Activated naive CD4-positive, alpha-beta T cell treated with anti-CD3 and anti-CD28 coated beads, Interleukin-2, amount 10 ng/mL, durations not matched to agents 7 days and 5 days (primary cell): Measurements from ENCODE around the gene MBD3L5.
"Not testable (repeated sequence)": the region's sequence is repeated elsewhere in the genome, so short reads cannot be mapped to it uniquely, and the experiment has no call there.

Experiments
- CTCF ChIA-PET: fragments of 350-600 bp; sonication (Branson Sonifier 250); formaldehyde crosslinking; loops from one replicate; lab custom pipeline; 2021; ENCODE audit warnings: antibody characterized with exemption; lab: Charles Lee
- DNase-seq: peaks from one replicate; pipeline ENCODE4 v3.0.0-alpha.2; 2020
- H3K27ac Mint-ChIP-seq: one replicate; pipeline ENCODE4 v1.8.0; 2021; ENCODE audit warnings: mild to moderate bottlenecking, moderate library complexity, mixed read lengths
- H3K27me3 Mint-ChIP-seq: one replicate; pipeline ENCODE4 v1.8.0; 2021; ENCODE audit warnings: mild to moderate bottlenecking, mixed read lengths
- H3K36me3 Mint-ChIP-seq: one replicate; pipeline ENCODE4 v1.8.0; 2021; ENCODE audit warnings: mixed read lengths
- H3K4me1 Mint-ChIP-seq: one replicate; pipeline ENCODE4 v1.8.0; 2021; ENCODE audit warnings: mixed read lengths
- H3K4me3 Mint-ChIP-seq: one replicate; pipeline ENCODE4 v1.8.0; 2021; ENCODE audit warnings: mild to moderate bottlenecking, moderate library complexity, mixed read lengths
- H3K9me3 Mint-ChIP-seq: one replicate; pipeline ENCODE4 v1.8.0; 2021; ENCODE audit warnings: mixed read lengths

The MBD3L5 gene

DNA sequence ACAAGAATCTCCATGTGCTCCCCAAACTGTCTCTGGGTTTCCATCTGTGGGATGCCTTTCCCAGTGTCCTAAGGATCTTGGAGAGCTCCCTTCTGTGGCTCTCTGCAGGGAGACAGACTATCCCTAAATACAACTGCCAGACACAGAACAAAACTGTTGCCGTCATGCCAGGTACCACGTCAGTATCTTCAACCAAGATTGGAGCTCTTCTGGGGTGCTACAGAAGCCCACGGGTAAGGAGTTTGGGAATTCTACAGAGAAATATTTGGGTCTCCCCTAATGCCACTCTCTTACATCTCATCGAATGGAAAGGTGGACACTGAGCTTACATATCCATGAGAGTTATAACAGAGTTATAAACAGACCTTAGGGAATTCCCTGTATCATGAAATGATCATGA lies 33.0 kb downstream of the MBD3L5 start:
- Mint-ChIP-seq H3K27me3 (no peaks in the 10 kb centered on the region), H3K4me1 (no peaks in the 10 kb centered on the region), H3K4me3 (no peak overlapping the region), H3K27ac (no peak overlapping the region), H3K36me3 (no peaks in the 10 kb centered on the region), H3K9me3 (no peaks in the 10 kb centered on the region)
- peak; percentile 32 for DNase-seq
- CTCF ChIA-PET = no interaction called here

DNA sequence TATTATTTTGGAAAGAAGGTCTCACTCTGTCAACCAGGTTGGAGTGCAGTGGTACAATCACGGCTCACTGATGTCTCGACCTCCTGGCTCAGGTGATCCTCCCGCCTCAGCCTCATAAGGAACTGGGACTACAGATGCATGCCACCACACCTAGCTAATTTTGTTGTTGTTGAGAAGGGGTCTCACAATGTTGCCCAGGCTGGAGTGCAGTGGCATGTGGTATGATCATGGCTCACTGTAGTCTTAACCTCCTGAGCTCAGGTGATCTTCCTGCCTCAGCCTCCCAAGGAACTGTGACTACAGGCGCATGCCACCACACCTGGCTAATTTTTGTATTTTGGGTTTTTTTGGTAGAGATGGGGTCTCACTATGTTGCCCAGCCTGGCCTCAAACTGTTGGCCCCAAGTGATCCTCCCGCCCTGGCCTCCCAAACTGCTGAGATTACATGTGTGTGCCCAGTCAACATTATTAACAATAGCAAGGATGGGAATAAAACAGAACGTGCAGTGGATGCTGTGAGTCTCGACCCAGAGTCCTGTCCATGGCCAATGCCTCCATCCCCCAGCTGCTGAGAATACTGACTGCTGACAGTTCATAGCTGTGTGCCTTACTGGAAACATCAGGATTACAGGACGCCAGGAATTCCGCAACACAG lies 33.5 kb downstream of the MBD3L5 start:
- CTCF ChIA-PET = no interaction called here
- H3K9me3 Mint-ChIP-seq = no peaks in the 10 kb centered on the region
- peaks cover 2% of the 10 kb centered on the region for H3K4me1 Mint-ChIP-seq
- DNase-seq = peak; percentile 40
- no peak overlapping the region for H3K4me3 Mint-ChIP-seq
- H3K27ac Mint-ChIP-seq = no peak overlapping the region
- no peaks in the 10 kb centered on the region for H3K27me3 Mint-ChIP-seq
- H3K36me3 Mint-ChIP-seq = no peaks in the 10 kb centered on the region

DNA sequence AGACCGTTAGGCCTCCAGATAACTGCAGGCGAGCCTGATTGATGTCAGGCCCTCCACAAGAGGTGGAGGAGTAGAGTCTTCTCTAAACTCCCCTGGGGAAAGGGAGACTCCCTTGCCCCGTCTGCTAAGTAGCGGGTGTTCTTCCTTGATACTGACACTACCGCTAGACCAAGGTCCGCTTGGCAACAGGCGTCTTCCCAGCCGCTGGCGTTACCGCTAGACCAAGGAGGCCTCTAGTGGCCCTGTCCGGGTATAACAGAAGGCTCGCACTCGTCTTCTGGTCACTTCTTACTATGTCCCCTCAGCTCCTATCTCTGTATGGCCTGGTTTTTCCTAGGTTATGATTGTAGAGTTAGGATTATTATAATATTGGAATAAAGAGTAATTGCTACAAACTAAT lies 36.7 kb downstream of the MBD3L5 start:
- CTCF ChIA-PET, H3K9me3 Mint-ChIP-seq, H3K27me3 Mint-ChIP-seq, H3K4me3 Mint-ChIP-seq, DNase-seq, H3K27ac Mint-ChIP-seq: not testable (repeated sequence)
- H3K4me1 Mint-ChIP-seq = peaks cover 18% of the 10 kb centered on the region
- peaks cover 12% of the 10 kb centered on the region for H3K36me3 Mint-ChIP-seq

DNA sequence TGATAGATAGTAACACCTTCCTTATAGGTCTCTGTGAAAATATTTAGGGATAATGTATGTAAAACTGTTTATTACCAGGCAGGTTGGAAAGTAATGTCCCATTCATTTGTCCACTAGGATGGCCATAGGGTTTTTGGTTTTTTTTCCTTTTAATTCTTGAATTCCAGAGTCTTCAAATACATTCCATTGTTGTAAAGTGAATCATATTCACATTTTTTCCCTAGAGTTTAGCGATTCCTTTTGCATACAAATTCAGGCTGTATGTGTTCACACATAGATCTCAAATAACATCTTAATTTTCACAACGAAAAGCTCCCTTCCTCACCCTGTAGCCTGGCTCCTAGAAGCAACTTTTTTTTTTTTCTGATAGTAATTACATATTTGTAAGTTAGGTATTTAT lies 37.3 kb downstream of the MBD3L5 start:
- H3K27ac Mint-ChIP-seq = no peak overlapping the region
- DNase-seq = no peak
- peaks cover 3% of the 10 kb centered on the region for H3K9me3 Mint-ChIP-seq
- CTCF ChIA-PET = no interaction called here
- peaks cover 18% of the 10 kb centered on the region for H3K36me3 Mint-ChIP-seq
- H3K4me3 Mint-ChIP-seq = no peak overlapping the region
- peaks cover 23% of the 10 kb centered on the region for H3K4me1 Mint-ChIP-seq
- no peaks in the 10 kb centered on the region for H3K27me3 Mint-ChIP-seq

DNA sequence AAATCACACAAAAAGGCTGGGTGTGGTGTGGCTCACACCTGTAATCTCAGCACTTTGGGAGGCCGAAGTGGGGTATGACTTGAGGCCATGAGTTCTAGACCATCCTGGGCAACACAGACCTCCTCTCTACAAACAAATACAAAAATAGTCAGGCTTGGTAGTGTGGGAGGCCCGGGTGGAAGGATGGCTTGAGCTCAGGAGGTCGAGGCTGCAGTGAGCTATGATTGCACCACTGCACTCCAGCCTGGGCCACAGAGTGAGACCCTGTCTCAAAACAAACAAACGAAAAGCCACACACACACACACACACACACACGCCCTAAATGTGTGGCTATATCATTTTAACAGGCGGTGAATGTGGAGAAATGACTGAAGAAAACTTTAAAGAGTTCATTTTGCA lies 38.2 kb downstream of the MBD3L5 start:
- Mint-ChIP-seq H3K36me3 (peaks cover 24% of the 10 kb centered on the region), H3K9me3 (peaks cover 3% of the 10 kb centered on the region), H3K4me3 (peak overlapping the region; percentile 93), H3K27me3 (no peaks in the 10 kb centered on the region), H3K27ac (peak overlapping the region; percentile 95), H3K4me1 (peaks cover 23% of the 10 kb centered on the region)
- DNase-seq = no peak
- CTCF ChIA-PET = interaction anchor here (0.8 to 1.2 kb wide), 2 partner anchors 15 to 104 kb away, joined by 3 to 5 read pairs; no protein-coding TSS in a partner anchor

DNA sequence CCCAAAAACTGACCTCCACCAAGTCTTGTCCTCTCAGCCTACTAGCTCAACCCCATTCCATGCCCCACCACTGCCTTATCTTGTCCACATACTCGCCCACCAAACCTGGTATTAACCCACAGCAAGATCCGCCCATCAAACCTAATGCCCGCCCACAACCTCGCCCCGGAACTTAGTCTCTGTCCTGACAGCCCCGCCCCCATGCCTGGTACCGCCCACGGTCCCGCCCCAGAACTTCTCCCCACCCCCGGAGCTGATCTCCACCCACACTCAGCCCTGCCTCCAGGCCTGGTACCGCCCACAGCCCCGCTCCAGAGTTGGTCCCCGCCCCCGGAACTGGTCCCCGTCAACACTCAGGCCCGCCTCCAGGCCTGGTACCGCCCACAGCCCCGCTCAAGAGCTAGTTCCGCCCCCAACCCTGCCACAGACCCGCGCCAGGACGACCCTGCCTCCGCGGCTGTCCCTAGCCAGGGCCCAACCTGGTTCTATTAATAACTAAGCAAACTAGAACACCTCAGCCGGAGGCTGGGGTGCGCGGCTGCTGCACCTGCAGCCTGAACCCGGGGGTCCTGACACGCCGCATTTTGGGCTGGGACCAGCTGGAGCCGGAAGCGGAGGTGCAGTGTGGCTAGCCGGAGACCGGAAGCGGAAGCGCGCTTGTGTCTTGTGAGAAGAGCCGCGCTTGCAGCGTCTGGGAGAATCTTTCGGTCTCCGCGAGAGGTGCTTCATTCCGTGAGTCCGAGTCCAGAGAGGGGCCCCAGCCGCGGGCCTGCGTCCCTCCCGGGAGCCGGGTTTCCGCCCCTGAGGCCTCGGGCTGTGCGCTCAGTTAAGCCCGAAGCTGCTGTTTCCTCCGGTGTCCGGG lies 38.9 kb downstream of the MBD3L5 start, which contains the start of gene ZNF557:
ZNF557 (plus strand) TSS at position 662 of the 862 bp plus-strand sequence. CDS start 5,372 bp downstream, outside the sequence.
- Mint-ChIP-seq H3K9me3 (peaks cover 5% of the 10 kb centered on the region), H3K27me3 (no peaks in the 10 kb centered on the region), H3K27ac (peak within 1 kb of the TSS; percentile 95), H3K36me3 (peaks cover 30% of the 10 kb centered on the region), H3K4me1 (peaks cover 23% of the 10 kb centered on the region), H3K4me3 (peak within 1 kb of the TSS; percentile 93)
- peak; percentile 99 for DNase-seq
- CTCF ChIA-PET = interaction anchor here (0.8 to 1.2 kb wide), 3 partner anchors 15 to 105 kb away, joined by 3 to 5 read pairs (median 3); no protein-coding TSS in a partner anchor

DNA sequence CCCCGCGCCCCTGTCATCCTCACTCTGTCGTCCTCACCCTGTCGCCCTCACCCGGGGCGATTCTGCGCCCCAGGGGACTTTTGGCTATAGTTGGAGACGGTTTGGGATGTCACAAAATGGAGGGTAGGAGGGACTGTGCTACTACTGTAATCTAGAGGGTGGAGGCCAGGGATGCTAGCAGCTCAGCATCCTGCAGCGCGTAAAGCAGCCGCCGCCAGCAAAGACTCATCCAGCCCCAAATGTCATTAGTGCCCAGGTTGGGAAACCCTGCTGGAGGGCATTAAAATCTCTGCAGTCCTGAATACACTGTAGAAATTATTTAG lies 39.5 kb downstream of the MBD3L5 start:
- H3K4me3 Mint-ChIP-seq = peak overlapping the region; percentile 93
- no peak for DNase-seq
- peaks cover 34% of the 10 kb centered on the region for H3K36me3 Mint-ChIP-seq
- peaks cover 23% of the 10 kb centered on the region for H3K4me1 Mint-ChIP-seq
- H3K9me3 Mint-ChIP-seq = peaks cover 7% of the 10 kb centered on the region
- H3K27ac Mint-ChIP-seq = peak overlapping the region; percentile 95
- H3K27me3 Mint-ChIP-seq = no peaks in the 10 kb centered on the region
- CTCF ChIA-PET = interaction anchor here (0.9 kb wide), 2 partner anchors 29 to 31 kb away, joined by 3 read pairs; no protein-coding TSS in a partner anchor

DNA sequence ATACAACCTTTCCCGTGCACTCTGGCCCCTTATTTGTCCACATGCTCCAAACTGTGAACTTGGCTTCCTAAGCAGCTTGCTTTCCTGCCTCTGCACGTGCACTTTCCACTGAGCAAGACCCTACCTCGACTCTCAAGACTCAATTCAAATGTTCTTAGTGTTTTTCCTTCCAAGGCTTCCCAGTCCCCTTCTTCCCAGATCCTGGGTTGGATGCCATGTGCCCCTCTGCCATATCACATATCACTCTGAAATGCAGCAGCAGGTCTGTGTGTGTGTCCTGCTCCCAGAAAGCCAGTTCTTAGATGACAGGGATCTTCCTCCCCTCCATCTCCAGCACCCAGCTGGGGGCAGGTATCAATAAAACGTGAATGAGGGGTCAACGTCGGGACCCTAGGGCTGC lies 42.2 kb downstream of the MBD3L5 start:
- CTCF ChIA-PET = no interaction called here
- Mint-ChIP-seq H3K27ac (no peak overlapping the region), H3K27me3 (no peaks in the 10 kb centered on the region), H3K4me3 (peak overlapping the region; percentile 41), H3K4me1 (peaks cover 23% of the 10 kb centered on the region), H3K9me3 (peaks cover 14% of the 10 kb centered on the region), H3K36me3 (peaks cover 60% of the 10 kb centered on the region)
- DNase-seq = no peak

DNA sequence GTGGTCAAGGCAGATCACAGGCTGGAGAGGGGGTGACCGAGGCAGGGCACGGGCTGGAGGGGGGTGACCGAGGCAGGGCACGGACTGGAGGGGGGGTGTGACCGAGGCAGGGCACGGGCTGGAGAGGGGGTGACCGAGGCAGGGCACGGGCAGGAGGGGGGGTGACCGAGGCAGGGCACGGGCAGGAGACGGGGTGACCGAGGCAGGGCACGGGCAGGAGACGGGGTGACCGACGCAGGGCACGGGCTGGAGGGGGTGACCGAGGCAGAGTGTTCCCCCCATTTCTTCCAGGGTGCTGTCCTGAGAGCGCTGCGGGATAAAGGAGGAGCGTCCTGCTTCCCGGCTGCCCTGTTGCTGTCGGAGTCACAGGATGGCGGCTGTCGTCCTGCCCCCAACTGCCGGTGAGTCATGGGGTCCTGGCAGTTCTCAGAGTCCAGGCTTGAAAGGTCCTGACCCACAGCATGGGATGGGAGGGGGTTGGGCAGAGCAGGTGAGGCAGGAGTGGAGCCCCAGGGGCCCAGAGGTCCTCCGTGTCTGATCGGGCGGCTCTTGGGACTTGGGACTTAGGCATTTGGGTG lies 44.4 kb downstream of the MBD3L5 start:
- H3K27ac Mint-ChIP-seq = no peak overlapping the region
- H3K27me3 Mint-ChIP-seq = no peaks in the 10 kb centered on the region
- peaks cover 19% of the 10 kb centered on the region for H3K4me1 Mint-ChIP-seq
- no peak overlapping the region for H3K4me3 Mint-ChIP-seq
- peaks cover 32% of the 10 kb centered on the region for H3K9me3 Mint-ChIP-seq
- CTCF ChIA-PET = no interaction called here
- peaks cover 79% of the 10 kb centered on the region for H3K36me3 Mint-ChIP-seq
- DNase-seq = no peak

DNA sequence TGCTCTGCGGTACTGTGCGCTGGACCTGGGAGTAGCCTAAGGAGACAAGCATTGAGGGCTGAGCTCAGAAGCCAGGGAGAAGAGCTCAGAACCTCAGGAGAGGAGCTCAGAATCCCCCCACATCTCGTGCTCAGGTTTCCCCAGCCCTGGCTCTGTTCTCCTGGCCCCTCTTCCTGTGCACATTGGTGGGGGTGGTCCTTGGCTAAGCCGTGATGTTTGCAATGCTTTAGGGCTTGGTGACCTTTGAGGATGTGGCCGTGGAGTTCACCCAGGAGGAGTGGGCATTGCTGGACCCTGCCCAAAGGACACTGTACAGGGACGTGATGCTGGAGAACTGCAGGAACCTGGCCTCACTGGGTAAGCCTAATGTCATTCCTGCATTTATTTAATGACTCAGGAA lies 45.8 kb downstream of the MBD3L5 start:
- no peaks in the 10 kb centered on the region for H3K27me3 Mint-ChIP-seq
- H3K36me3 Mint-ChIP-seq = peaks cover 87% of the 10 kb centered on the region
- H3K4me1 Mint-ChIP-seq = peaks cover 8% of the 10 kb centered on the region
- CTCF ChIA-PET = no interaction called here
- DNase-seq = no peak
- H3K9me3 Mint-ChIP-seq = peaks cover 44% of the 10 kb centered on the region
- no peak overlapping the region for H3K4me3 Mint-ChIP-seq
- H3K27ac Mint-ChIP-seq = no peak overlapping the region

DNA sequence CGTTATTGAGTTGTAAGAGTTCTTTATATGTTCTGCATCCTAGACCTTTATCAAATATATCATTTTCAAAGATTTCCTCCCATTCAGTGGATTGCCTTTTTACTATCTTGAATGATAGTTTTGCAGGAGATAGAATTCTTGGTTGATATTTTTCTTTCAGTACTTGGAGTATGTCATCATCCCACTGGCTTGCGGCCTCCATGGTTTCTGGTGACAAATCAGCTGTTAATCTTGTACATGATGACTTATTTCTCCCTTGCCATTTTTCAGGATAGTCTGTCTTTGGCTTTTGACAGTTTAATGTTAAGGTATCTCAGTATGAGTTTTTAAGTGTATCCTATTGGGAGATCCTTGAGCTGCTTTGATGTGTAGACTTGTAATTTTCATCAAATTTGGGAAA lies 47.6 kb downstream of the MBD3L5 start:
- H3K27ac Mint-ChIP-seq = no peak overlapping the region
- peaks cover 92% of the 10 kb centered on the region for H3K36me3 Mint-ChIP-seq
- CTCF ChIA-PET = no interaction called here
- H3K4me3 Mint-ChIP-seq = no peak overlapping the region
- no peaks in the 10 kb centered on the region for H3K4me1 Mint-ChIP-seq
- no peaks in the 10 kb centered on the region for H3K27me3 Mint-ChIP-seq
- H3K9me3 Mint-ChIP-seq = peaks cover 52% of the 10 kb centered on the region
- DNase-seq = no peak
